BJ (cell line): Measurements from ENCODE around the gene EEF2. TPM values are rescaled to one million over a fixed set of nuclear protein-coding genes. Genes with fewer than 3 reads are reported as not detected.

Source experiments
- CTCF ChIA-PET: fragments of 350-600 bp; formaldehyde crosslinking; extraction: SDS; loops from one replicate; lab custom pipeline; 2021; ENCODE audit warnings: antibody characterized with exemption, inconsistent platforms; lab: Yijun Ruan, JAX
- POLR2A ChIA-PET: fragments of 300-600 bp; sonication (Branson Sonifier 250); formaldehyde crosslinking; extraction: SDS; loops from one replicate; lab custom pipeline; 2021; ENCODE audit warnings: antibody characterized with exemption; lab: Charles Lee
- DNase-seq: peaks from one replicate; pipeline ENCODE4 v3.0.0-alpha.2; 2011; ENCODE audit warnings: low read depth
- H3K27me3 ChIP-seq: 2 replicates; pipeline ENCODE4 v1.6.0; 2011; ENCODE audit warnings: low read length; ENCODE audit not compliant: control insufficient read depth, insufficient read depth
- H3K36me3 ChIP-seq: 2 replicates; pipeline ENCODE4 v1.5.1; 2011; ENCODE audit warnings: low read length; ENCODE audit not compliant: control insufficient read depth, insufficient read depth
- H3K4me3 ChIP-seq: 2 replicates; pipeline ENCODE4 v1.5.1; 2011; ENCODE audit warnings: low read depth, mild to moderate bottlenecking, control low read depth, low read length
- polyA plus RNA-seq: library from polyadenylated mRNA; depleted of rRNA; stranded (reverse); fragments of >200 nt; gene quantifications from 2 replicates; pipeline ENCODE4 v1.2.3, GENCODE V29; 2011
- TF ChIP-seq, protein P1 (sequence below): IDR thresholded peaks from 2 replicates; pipeline ENCODE4 v1.5.1; 2011; ENCODE audit warnings: low read depth, mild to moderate bottlenecking, control low read depth, inconsistent platforms, low read length, moderate library complexity; ENCODE audit not compliant: insufficient read depth

EEF2 gene
- polyA plus RNA-seq, 1 experiment: 2,469 TPM

DNA sequence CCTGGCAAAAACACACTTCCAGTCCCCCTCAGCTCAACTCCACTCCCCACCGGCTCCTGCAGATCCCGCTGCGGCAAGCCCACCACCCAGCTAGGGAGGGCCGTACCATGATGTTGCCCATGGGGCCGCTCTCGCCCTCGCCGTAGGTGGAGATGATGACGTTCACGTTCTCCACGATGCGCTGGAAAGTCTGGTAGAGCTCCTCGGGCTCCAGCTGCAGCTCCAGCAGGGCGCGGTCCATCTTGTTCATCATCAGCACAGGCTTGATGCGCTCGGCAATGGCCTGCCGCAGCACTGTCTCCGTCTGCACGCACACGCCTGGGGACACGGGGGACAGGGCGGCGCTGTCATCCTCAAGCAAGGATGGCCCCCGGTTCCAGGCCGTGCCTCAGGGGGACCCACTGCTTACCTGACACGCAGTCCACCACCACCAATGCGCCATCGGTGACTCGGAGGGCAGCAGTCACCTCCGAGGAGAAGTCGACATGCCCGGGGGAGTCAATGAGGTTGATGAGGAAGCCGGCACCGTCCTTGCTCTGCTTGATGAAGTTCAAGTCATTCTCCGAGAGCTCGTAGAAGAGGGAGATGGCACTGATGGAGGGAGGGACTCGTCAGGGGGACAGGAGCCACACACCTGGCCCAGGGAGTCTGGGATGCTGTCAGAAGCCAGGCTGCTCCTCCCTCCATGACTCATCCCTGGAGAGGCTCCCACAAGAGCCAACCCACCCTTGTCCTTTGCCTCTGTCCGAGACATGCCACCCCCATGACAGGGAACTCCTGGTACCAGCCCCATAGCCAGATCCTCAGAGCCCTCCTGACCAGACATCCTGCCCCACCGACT lies 2.3 kb downstream of the EEF2 start:
- no peak for DNase-seq
- POLR2A ChIA-PET: interaction anchor here (0.6 to 1.9 kb wide), 2 partner anchors 12 to 14 kb away, joined by 3 to 9 read pairs; partner anchors contain the start of gene DAPK3

DNA sequence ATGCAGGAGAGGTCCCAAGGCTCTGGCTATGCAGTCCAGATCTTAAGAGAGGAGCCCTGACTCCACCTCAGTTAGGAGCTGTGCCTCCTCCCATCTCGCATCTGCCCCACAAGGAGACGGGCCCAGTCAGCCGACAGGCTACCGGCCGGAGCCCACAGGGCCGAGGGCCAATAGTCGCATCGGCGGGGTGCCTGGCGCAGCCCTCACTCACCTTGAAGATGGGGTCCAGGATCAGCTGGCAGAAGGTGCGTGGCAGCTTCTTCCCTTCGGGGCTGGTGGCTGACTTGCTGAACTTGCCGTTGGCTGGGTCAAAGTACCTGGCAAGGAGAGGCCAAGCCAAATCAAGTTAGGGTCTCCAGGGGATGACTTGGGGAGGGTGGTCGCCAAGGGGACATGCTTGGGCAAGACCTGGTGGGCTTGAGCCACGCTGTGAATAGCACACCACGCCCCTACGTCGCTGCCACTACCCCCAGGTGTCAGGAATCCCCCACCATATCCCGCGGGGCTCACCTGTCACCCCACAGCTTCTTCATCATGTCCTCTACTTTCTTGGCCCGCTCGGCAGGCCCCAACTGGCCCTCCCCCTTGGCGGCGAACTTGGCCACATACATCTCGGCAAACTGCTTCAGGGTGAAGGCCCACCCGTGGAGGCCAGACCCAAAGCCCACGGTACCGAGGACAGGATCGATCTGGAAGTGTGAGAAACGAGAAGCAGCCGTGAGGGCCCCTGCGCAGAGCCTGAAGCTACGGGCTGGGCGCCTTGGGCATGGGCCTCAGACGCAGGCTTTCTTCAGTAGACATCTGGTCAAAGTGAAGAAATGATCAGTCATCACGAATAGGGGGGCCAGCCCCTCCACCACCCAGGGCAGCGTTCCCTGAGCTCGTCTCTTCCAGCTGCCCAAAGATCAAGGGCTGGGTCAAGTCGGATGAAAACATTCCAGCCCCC lies 3.3 kb downstream of the EEF2 start:
- ChIA-PET POLR2A (interaction anchor here (0.6 to 1.9 kb wide), 3 partner anchors 11 to 13 kb away, joined by 3 to 9 read pairs (median 4); partner anchors contain the start of gene DAPK3), CTCF (interaction anchor here (0.9 to 2.6 kb wide), 3 partner anchors 10 to 13 kb away, joined by 3 to 10 read pairs (median 3); no protein-coding TSS in a partner anchor)
- DNase-seq: no peak
- TF ChIP-seq, protein P1, sequence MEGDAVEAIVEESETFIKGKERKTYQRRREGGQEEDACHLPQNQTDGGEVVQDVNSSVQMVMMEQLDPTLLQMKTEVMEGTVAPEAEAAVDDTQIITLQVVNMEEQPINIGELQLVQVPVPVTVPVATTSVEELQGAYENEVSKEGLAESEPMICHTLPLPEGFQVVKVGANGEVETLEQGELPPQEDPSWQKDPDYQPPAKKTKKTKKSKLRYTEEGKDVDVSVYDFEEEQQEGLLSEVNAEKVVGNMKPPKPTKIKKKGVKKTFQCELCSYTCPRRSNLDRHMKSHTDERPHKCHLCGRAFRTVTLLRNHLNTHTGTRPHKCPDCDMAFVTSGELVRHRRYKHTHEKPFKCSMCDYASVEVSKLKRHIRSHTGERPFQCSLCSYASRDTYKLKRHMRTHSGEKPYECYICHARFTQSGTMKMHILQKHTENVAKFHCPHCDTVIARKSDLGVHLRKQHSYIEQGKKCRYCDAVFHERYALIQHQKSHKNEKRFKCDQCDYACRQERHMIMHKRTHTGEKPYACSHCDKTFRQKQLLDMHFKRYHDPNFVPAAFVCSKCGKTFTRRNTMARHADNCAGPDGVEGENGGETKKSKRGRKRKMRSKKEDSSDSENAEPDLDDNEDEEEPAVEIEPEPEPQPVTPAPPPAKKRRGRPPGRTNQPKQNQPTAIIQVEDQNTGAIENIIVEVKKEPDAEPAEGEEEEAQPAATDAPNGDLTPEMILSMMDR: no peak
- Histone ChIP-seq H3K4me3 (no peak overlapping the region), H3K27me3 (no peaks in the 10 kb centered on the region), H3K36me3 (peaks cover 67% of the 10 kb centered on the region)

More for the DNA sequence above, 2.3 kb downstream of the EEF2 start:
- Histone ChIP-seq H3K36me3 (peaks cover 58% of the 10 kb centered on the region), H3K4me3 (peak overlapping the region; percentile 68), H3K27me3 (no peaks in the 10 kb centered on the region)
- CTCF ChIA-PET: interaction anchor here (0.9 to 2.6 kb wide), 4 partner anchors 10 to 221 kb away, joined by 3 to 10 read pairs (median 6); partner anchors contain the start of gene DAPK3
- TF ChIP-seq, protein P1: no peak

DNA sequence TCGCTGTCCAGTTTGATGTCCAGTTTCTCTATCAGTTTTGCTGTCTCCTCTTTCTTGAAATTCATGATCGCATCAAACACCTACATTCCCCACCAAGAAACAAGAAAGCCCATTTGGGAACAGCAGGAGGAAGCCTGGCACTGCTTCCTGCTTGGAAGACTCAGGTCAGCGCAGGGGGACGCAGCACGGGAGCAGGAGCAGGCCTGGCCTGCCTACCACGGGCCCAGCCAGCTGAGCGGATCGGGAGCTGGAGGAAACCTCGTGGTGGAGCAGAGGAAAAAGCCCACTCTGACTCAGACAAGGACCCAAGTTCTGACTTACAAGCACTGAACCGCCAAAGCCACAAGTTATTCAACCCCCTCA lies 3.9 kb downstream of the EEF2 start:
- H3K27me3 ChIP-seq: no peaks in the 10 kb centered on the region
- H3K36me3 ChIP-seq: peaks cover 74% of the 10 kb centered on the region
- TF ChIP-seq, protein P1: no peak
- H3K4me3 ChIP-seq: no peak overlapping the region
- ChIA-PET CTCF (interaction anchor here (1.2 kb wide), 1 partner anchor 12 kb away, joined by 3 read pairs; no protein-coding TSS in a partner anchor), POLR2A (interaction anchor here (1.5 to 1.9 kb wide), 2 partner anchors 10 to 12 kb away, joined by 4 to 9 read pairs; partner anchors contain the start of gene DAPK3)
- DNase-seq: no peak

DNA sequence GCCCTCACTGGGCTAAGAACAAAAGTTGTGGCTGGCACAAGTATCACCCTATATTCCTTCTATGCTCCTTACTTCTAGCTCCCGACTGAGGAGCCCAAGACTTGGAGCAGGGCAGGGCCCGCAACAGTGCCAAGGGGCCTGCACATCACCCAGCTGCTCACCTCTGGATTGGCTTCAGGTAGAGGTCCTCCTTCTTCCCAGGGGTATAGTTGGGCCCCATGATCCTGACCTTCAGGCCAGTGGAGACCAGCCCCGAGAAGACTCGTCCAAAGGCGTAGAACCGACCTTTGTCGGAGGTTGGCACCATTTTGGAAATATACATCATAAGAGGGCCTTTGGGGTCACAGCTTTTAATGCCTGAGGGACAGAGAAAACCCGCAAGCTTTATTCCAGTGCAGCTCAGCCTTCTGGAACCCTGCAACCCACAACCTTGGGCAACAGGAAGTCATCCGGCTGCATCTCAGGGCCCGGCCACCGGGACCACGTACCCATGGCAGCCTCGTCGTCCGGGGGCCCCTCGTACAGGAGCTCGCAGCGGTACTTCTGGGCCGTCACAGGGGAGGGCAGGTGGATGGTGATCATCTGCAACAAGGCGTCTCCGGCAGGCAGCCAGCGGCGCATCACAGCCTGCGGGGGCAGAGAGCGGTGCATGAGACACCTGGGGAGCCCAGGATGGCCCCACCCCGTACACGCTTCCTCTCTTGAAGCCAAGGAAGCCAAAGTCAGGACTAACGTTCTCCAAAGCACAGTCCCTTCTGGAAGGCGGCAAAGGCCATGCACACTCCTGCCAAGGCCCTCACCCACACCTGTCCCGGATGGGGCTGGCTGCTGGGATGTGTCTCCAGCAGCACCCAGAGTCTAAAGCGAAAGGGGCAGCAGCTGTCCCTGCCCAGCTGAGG lies 4.7 kb downstream of the EEF2 start:
- no peak for DNase-seq
- ChIA-PET POLR2A (interaction anchor here (1.5 kb wide), 1 partner anchor 12 kb away, joined by 4 read pairs; no protein-coding TSS in a partner anchor), CTCF (interaction anchor here (1.2 to 1.4 kb wide), 2 partner anchors 9 to 12 kb away, joined by 3 to 5 read pairs; partner anchors contain the start of gene DAPK3)
- H3K27me3 ChIP-seq: no peaks in the 10 kb centered on the region
- no peak overlapping the region for H3K4me3 ChIP-seq
- TF ChIP-seq, protein P1: no peak
- H3K36me3 ChIP-seq: peaks cover 79% of the 10 kb centered on the region
